Stomach (tissue), 4 donors: ENCODE results near the gene FMN1.

Experiments
- CTCF ChIP-seq, 7 experiments: fragments of 450-650 bp in 4 of 7; fragments of 200-600 bp in 3 of 7; sonication (generic) in 3 of 7; IDR thresholded peaks; one replicate each; pipeline ENCODE4 v1.5.1; 2016 to 2019; ENCODE audit warnings: antibody characterized with exemption in 7 of 7, control low read depth in 2 of 7, mild to moderate bottlenecking in 1 of 7
- EP300 ChIP-seq: sonication (generic); formaldehyde crosslinking; IDR thresholded peaks from one replicate; pipeline ENCODE4 v1.6.1; 2017; ENCODE audit warnings: antibody characterized with exemption
- POLR2A ChIP-seq, 4 donors: fragments of 450-650 bp; IDR thresholded peaks; one replicate each; pipeline ENCODE4 v1.6.1; 2016; ENCODE audit warnings: antibody characterized with exemption in 4 of 4, control low read depth in 2 of 4, mild to moderate bottlenecking in 1 of 4, moderate library complexity in 1 of 4
- POLR2AphosphoS5 ChIP-seq, 3 donors: sonication (generic); formaldehyde crosslinking; IDR thresholded peaks; one replicate each; pipeline ENCODE4 v1.6.1; 2016; ENCODE audit warnings: antibody characterized with exemption in 3 of 3

DNA sequence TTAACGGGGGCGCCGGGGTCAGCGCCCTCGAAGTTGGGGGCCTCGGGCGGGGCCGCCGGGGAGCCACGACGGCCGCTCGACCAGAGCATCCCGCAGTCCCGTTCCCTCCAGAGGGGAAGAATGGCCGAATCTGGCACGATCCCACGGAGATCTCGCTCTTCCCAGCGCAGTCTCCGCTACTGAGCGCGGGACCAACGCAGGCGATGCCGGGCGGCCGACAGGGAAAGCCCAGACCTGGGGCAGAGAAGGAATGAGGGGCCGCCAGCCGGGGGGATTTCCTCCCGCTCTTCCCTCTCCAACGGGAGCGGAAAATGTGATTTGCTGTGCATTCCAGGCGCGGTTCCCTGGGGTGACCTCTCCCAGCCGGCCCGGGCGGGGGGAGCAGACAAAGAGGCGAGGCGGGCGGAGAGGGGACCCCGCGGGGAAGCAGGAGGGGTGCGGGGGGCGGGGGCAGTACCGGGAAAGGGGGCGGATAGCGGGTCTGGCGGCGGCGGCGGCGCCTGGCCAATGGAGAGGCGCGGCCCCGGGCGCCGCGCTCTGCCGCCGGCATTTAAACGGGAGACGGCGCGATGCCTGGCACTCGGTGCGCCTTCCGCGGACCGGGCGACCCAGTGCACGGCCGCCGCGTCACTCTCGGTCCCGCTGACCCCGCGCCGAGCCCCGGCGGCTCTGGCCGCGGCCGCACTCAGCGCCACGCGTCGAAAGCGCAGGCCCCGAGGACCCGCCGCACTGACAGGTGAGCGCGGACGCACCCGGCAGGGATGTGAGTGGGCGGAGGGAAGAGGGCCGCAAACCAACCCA, 476.9 kb downstream of the FMN1 start, which contains the start of gene GREM1:
- TF ChIP-seq CTCF (IDR thresholded peaks at IDR 0.05) (no peak), POLR2A (IDR thresholded peaks at IDR 0.05) (no peak), POLR2AphosphoS5 (IDR thresholded peaks at IDR 0.05) (peak in 1 of 3 donors; percentile 26), EP300 (no peak)
